ENCODE data around the gene CNOT1. TPM values are rescaled to one million over a fixed set of nuclear protein-coding genes. Genes with fewer than 3 reads are reported as not detected.
"Not testable (repeated sequence)": the region's sequence is repeated elsewhere in the genome, so short reads cannot be mapped to it uniquely, and the experiment has no call there.

Gene CNOT1
- total RNA-seq, 2 donors from 2014 or later: 213 to 224 TPM

- Mint-ChIP-seq H3K36me3 (ENCODE audit: low read depth) (no peaks in the 10 kb centered on the region), H3K27ac (peak overlapping the region; percentile 47), H3K4me1 (peaks cover 3% of the 10 kb centered on the region), H3K27me3 (no peaks in the 10 kb centered on the region), H3K4me3 (no peak overlapping the region)
- H3K9me3 ChIP-seq (ENCODE audit: control insufficient read depth, low read length, poor library complexity, severe bottlenecking): no peaks in the 10 kb centered on the region
- no peak for ATAC-seq
- DNase-seq: no peak
Measured at GRCh38 chr16:58584831-58585505, 44.7 kb downstream of the CNOT1 start.

DNA sequence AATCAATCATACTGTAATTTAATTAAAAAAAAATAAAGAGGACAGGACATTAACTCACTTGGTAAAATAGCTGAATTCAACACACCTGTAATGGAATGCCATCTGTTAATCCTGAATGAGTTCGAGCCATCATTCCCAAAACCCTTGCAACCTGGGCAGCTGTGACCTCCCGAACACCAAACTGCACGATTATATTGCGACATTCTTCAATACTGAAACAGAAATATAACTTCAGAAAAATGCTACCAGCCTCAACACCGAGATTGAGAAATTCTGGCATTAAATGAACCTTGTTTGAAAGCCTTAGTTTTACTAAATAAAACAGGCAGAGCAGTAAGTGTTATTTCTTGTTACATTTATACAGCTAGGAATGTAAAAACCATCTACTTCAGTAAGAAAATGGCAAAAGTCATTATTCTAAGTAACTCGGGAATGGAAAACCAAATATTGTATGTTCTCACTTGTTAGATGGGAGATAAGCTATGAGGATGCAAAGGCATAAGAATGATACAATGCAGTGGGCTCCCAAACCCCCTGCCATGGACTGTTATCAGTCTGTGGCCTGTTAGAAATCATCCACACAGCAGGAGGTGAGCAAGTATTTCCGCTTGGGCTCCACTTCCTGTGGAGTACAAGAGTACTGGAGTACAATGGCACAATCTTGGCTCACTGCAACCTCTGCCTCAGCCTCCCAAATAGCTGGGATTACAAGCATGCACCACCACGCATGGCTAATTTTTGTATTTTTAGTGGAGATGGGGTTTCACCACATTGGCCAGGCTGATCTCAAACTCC lies 46.5 kb downstream of the CNOT1 start:
- Mint-ChIP-seq H3K4me3 (no peak overlapping the region), H3K27me3 (no peaks in the 10 kb centered on the region), H3K36me3 (ENCODE audit: low read depth) (no peaks in the 10 kb centered on the region), H3K27ac (no peak overlapping the region), H3K4me1 (no peaks in the 10 kb centered on the region)
- H3K9me3 ChIP-seq (ENCODE audit: control insufficient read depth, low read length, poor library complexity, severe bottlenecking): no peaks in the 10 kb centered on the region
- ATAC-seq (no peak), DNase-seq (no peak)

GRCh38 chr16:58582133-58582532 lies 47.5 kb downstream of the CNOT1 start:
- Mint-ChIP-seq H3K4me3 (no peak overlapping the region), H3K27me3 (no peaks in the 10 kb centered on the region), H3K27ac (no peak overlapping the region), H3K36me3 (ENCODE audit: low read depth) (peaks cover 4% of the 10 kb centered on the region), H3K4me1 (no peaks in the 10 kb centered on the region)
- no peaks in the 10 kb centered on the region for H3K9me3 ChIP-seq (ENCODE audit: control insufficient read depth, low read length, poor library complexity, severe bottlenecking)
- DNase-seq (no peak), ATAC-seq (no peak)

DNA sequence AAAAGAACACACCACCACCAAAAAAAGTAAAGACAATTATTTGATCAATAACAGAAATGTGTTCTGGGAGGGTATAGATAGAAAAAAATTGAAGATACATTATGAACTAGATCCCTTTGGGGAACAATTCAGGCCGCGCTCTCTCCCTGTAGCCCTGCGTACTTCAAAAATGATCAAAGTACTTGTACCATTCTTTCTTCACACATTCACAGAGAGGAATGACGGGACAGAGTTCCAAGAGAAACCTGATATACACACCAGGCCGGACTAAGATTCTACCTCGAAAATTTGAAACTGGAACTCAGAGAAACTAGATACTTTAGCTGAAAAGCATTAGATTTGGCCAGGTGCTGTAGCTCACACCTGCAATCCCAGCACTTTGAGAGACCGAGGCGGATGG lies 50.0 kb downstream of the CNOT1 start:
- Mint-ChIP-seq H3K4me1 (peaks cover 2% of the 10 kb centered on the region), H3K4me3 (no peak overlapping the region), H3K36me3 (ENCODE audit: low read depth) (peaks cover 8% of the 10 kb centered on the region), H3K27me3 (no peaks in the 10 kb centered on the region), H3K27ac (peak overlapping the region; percentile 29)
- no peaks in the 10 kb centered on the region for H3K9me3 ChIP-seq (ENCODE audit: control insufficient read depth, low read length, poor library complexity, severe bottlenecking)
- ATAC-seq (no peak), DNase-seq (no peak)

DNA sequence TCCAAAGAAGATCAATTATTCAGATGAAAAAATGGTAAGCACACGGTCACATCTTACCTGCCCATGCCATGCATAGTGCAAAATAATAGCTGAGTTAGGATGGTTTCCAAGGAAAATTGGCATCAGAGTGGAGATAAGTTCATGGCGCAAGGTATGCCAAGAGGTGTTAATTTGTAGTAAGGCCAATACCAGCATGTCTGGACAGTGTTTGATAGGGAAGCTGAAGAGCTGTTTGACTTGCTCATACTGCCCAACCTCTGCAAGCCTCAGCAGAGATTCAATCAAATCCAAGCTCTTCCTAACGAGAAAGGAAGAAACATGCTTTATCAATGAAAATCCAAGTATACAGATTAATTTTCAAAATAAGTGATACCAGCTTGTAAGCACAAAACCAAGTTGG lies 51.0 kb downstream of the CNOT1 start:
- H3K27ac Mint-ChIP-seq: no peak overlapping the region
- no peak overlapping the region for H3K4me3 Mint-ChIP-seq
- peaks cover 8% of the 10 kb centered on the region for H3K36me3 Mint-ChIP-seq (ENCODE audit: low read depth)
- ATAC-seq (no peak), DNase-seq (no peak)
- H3K9me3 ChIP-seq (ENCODE audit: control insufficient read depth, low read length, poor library complexity, severe bottlenecking): no peaks in the 10 kb centered on the region
- peaks cover 4% of the 10 kb centered on the region for H3K4me1 Mint-ChIP-seq
- no peaks in the 10 kb centered on the region for H3K27me3 Mint-ChIP-seq

- Mint-ChIP-seq H3K27me3 (no peaks in the 10 kb centered on the region), H3K36me3 (ENCODE audit: low read depth) (peaks cover 8% of the 10 kb centered on the region), H3K4me3 (no peak overlapping the region), H3K27ac (peak overlapping the region; percentile 29), H3K4me1 (peaks cover 4% of the 10 kb centered on the region)
- ATAC-seq (no peak), DNase-seq (no peak)
- H3K9me3 ChIP-seq (ENCODE audit: control insufficient read depth, low read length, poor library complexity, severe bottlenecking): no peaks in the 10 kb centered on the region
Measured at GRCh38 chr16:58577141-58577540, 52.5 kb downstream of the CNOT1 start.

GRCh38 chr16:58574895-58575294 lies 54.7 kb downstream of the CNOT1 start:
- ATAC-seq (no peak), DNase-seq (no peak)
- H3K4me1 Mint-ChIP-seq: peaks cover 8% of the 10 kb centered on the region
- H3K27ac Mint-ChIP-seq: no peak overlapping the region
- no peaks in the 10 kb centered on the region for H3K27me3 Mint-ChIP-seq
- H3K9me3 ChIP-seq (ENCODE audit: control insufficient read depth, low read length, poor library complexity, severe bottlenecking): no peaks in the 10 kb centered on the region
- H3K4me3 Mint-ChIP-seq: no peak overlapping the region
- peaks cover 10% of the 10 kb centered on the region for H3K36me3 Mint-ChIP-seq (ENCODE audit: low read depth)

DNA sequence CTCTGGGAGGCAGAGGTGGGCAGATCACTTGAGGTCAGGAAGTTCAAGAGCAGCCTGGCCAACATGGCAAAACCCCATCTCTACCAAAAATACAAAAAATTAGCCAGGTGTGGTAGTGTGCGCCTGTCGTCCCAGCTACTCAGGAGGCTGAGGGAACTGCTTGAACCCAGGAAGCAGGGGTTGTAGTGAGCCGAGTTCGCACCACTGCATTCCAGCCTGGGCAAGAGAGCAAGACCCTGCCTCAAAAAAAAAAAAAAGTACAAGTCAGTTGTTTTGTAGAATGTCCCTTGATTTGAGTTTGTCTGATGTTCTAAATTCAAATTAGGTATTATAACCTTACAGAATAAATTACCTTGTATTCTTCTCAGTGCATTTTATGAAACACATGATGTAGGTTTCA lies 63.9 kb downstream of the CNOT1 start:
- H3K4me3 Mint-ChIP-seq; DNase-seq; H3K27me3 Mint-ChIP-seq; H3K9me3 ChIP-seq (ENCODE audit: control insufficient read depth, low read length, poor library complexity, severe bottlenecking); ATAC-seq; H3K27ac Mint-ChIP-seq: not testable (repeated sequence)
- peaks cover 11% of the 10 kb centered on the region for H3K36me3 Mint-ChIP-seq (ENCODE audit: low read depth)
- H3K4me1 Mint-ChIP-seq: peaks cover 14% of the 10 kb centered on the region

GRCh38 chr16:58563775-58564174 lies 65.9 kb downstream of the CNOT1 start:
- ATAC-seq (no peak), DNase-seq (no peak)
- Mint-ChIP-seq H3K27ac (peak overlapping the region; percentile 29), H3K4me3 (no peak overlapping the region), H3K4me1 (peaks cover 8% of the 10 kb centered on the region), H3K27me3 (no peaks in the 10 kb centered on the region), H3K36me3 (ENCODE audit: low read depth) (peaks cover 7% of the 10 kb centered on the region)
- no peaks in the 10 kb centered on the region for H3K9me3 ChIP-seq (ENCODE audit: control insufficient read depth, low read length, poor library complexity, severe bottlenecking)

GRCh38 chr16:58563235-58563634 lies 66.4 kb downstream of the CNOT1 start:
- Mint-ChIP-seq H3K4me1 (peaks cover 8% of the 10 kb centered on the region), H3K27ac (peak overlapping the region; percentile 29), H3K36me3 (ENCODE audit: low read depth) (peaks cover 7% of the 10 kb centered on the region), H3K4me3 (no peak overlapping the region), H3K27me3 (no peaks in the 10 kb centered on the region)
- no peaks in the 10 kb centered on the region for H3K9me3 ChIP-seq (ENCODE audit: control insufficient read depth, low read length, poor library complexity, severe bottlenecking)
- DNase-seq (no peak), ATAC-seq (no peak)

- H3K4me1 Mint-ChIP-seq: no peaks in the 10 kb centered on the region
Measured at GRCh38 chr16:58556678-58557077, 72.9 kb downstream of the CNOT1 start.

DNA sequence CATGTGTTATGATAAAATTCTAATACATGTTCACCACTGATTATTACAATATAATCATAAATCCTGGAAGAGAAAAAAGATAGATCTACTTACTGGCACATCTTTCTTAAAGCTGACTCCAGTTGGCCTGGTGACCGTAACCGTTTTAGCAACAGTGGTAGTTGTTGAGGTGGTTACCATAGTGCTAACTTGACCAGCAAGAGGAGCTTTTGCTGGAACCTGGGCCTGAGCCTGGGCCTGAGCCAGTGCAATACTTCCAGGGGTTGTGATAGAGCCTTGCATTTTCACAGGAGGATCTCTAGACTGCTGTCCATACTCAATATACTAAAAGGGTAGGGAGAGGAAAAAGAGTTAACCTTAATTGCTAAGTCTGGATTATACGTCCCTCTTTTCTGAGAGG lies 78.1 kb downstream of the CNOT1 start:
- no peak for ATAC-seq
- Mint-ChIP-seq H3K27ac (no peak overlapping the region), H3K4me1 (peaks cover 3% of the 10 kb centered on the region), H3K36me3 (ENCODE audit: low read depth) (peaks cover 2% of the 10 kb centered on the region), H3K27me3 (no peaks in the 10 kb centered on the region), H3K4me3 (no peak overlapping the region)
- DNase-seq: no peak
- H3K9me3 ChIP-seq (ENCODE audit: control insufficient read depth, low read length, poor library complexity, severe bottlenecking): no peaks in the 10 kb centered on the region

More at GRCh38 chr16:58556678-58557077, 72.9 kb downstream of the CNOT1 start:
- no peak overlapping the region for H3K27ac Mint-ChIP-seq
- no peaks in the 10 kb centered on the region for H3K27me3 Mint-ChIP-seq
- no peak overlapping the region for H3K4me3 Mint-ChIP-seq
- no peak for DNase-seq
- no peaks in the 10 kb centered on the region for H3K9me3 ChIP-seq (ENCODE audit: control insufficient read depth, low read length, poor library complexity, severe bottlenecking)
- ATAC-seq: no peak
- H3K36me3 Mint-ChIP-seq (ENCODE audit: low read depth): peaks cover 2% of the 10 kb centered on the region

DNA sequence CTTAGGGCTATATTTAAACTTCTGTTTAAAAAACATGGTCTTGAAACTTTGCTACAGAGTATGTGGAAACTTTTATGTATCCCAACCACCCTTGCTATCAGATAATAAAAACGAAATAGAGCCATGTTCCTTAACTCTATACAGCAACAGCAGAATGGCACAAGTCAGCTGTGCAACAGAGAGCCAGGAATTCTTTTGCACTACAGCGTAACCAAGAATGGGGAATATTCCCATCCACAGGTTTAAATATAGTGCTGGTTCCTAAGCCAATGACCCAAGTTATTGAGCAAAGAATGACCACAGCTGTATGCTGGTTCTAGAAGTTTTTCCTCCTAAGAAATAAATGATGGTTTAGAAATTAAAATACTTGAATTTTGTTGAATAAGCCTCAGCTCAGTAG lies 81.2 kb downstream of the CNOT1 start:
- DNase-seq: no peak
- H3K4me1 Mint-ChIP-seq: peaks cover 3% of the 10 kb centered on the region
- no peak overlapping the region for H3K27ac Mint-ChIP-seq
- no peaks in the 10 kb centered on the region for H3K27me3 Mint-ChIP-seq
- H3K36me3 Mint-ChIP-seq (ENCODE audit: low read depth): peaks cover 4% of the 10 kb centered on the region
- H3K9me3 ChIP-seq (ENCODE audit: control insufficient read depth, low read length, poor library complexity, severe bottlenecking): no peaks in the 10 kb centered on the region
- no peak for ATAC-seq
- H3K4me3 Mint-ChIP-seq: no peak overlapping the region

- H3K9me3 ChIP-seq (ENCODE audit: control insufficient read depth, low read length, poor library complexity, severe bottlenecking): no peaks in the 10 kb centered on the region
- peaks cover 3% of the 10 kb centered on the region for H3K36me3 Mint-ChIP-seq (ENCODE audit: low read depth)
- no peak overlapping the region for H3K4me3 Mint-ChIP-seq
- H3K27me3 Mint-ChIP-seq: no peaks in the 10 kb centered on the region
- ATAC-seq (no peak), DNase-seq (no peak)
- no peak overlapping the region for H3K27ac Mint-ChIP-seq
- H3K4me1 Mint-ChIP-seq: peaks cover 4% of the 10 kb centered on the region
Measured at GRCh38 chr16:58543685-58544084, 85.9 kb downstream of the CNOT1 start.

Measured in T-helper 17 cell (primary cell).